GM18519 (cell line): ENCODE data around the gene WDR62.

ENCODE experiments used
- ATAC-seq: cut with Tn5 transposase; IDR thresholded peaks from one replicate; pipeline ENCODE4 v1.9.1; 2021; ENCODE audit warnings: mild to moderate bottlenecking, moderate library complexity; ENCODE audit not compliant: unreplicated experiment, low FRiP score

WDR62 gene

DNA sequence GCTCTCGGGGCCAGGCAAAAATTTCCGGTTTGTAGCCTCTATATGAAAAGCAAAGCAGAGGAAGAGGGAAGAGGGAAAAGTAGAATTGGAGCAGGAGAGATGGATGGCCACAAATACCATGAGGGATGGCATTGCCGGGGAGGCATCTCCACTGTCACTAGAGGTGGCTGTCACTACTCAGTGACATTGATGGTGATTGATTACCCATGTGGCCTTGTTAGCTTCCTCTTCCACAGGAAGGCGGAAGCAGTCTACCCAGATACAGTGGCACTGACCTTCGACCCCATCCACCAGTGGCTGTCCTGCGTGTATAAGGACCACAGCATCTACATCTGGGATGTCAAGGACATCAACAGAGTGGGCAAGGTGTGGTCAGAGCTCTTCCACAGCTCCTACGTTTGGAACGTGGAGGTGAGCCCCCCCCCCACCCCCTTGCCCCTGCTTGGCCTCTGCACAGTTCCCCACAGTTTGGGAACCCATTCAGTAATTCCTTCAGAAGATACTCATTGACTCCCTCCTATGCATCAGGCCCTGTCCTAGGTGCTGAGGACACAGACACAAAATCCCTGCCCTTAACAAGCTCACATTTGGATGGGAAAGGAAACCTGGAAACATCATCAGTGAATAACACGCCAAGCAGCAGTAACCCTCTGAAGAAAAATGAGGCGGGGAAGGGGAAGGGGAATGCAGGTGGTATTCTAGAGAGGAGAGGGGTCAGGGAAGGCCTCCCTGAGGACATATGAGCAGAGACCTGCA, 18.6 kb downstream of the WDR62 start:
- ATAC-seq, result no peak

DNA sequence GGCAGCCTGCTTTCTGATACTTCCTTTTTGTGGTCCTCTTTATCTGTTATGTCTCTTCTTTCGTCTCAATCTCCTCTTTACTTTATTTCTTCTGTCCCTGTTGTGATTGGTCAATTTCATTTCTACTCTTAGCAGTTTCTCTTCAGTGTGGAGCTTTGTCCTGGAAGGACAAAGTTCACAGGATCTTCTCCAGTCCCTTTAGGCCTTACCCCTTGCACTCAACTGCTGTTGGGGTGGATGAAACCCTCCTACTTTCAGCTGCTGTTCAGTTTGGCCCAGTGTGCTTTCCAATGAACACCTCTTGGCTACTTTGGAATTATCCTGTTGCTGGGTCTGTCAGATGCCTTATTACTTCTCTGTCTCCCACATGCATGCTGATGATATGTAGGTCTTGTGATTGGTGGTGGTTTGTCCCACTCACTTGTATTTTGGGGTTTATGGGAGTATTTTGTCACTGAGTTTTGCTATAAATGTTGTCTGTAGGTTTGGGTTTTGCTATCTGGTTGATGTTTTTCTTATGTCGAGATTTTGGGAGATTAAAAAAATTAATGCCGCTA, 24.8 kb downstream of the WDR62 start:
- ATAC-seq, result no peak

DNA sequence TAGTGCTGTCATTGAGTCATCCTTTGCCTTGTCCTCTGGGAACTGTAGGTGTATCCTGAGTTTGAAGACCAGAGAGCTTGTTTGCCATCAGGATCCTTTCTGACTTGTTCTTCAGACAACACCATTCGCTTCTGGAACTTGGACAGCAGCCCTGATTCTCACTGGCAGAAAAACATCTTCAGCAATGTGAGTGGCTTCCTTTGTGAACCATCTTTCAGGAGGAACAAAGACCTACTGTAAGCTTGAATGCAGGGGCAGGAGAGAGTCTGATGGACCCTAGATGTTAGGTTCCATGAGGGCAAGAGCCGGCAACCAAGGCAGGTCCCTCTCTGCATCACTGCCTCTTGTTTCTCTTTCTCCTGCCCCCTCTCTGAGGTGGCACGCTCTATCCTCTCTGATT, 26.7 kb downstream of the WDR62 start:
- no peak for ATAC-seq

DNA sequence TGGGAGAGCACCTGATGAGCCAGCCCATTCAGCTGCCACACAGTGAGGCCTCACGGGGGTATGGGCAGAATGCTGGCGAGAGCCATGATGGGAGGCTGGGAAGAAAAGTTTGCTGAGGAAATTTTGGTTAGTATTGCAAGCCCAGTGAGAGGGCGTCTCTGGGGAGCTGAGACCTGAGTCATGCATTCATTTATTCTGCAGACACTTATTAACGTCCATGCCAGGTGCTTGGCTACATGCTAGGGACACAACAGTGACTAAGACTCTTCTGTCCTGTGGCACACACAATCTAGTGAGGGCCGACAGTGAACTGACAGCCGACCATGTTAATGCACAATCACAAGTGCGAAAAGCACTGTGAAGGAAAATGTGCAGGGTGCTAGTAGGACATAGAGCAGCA, 27.2 kb downstream of the WDR62 start:
- no peak for ATAC-seq

DNA sequence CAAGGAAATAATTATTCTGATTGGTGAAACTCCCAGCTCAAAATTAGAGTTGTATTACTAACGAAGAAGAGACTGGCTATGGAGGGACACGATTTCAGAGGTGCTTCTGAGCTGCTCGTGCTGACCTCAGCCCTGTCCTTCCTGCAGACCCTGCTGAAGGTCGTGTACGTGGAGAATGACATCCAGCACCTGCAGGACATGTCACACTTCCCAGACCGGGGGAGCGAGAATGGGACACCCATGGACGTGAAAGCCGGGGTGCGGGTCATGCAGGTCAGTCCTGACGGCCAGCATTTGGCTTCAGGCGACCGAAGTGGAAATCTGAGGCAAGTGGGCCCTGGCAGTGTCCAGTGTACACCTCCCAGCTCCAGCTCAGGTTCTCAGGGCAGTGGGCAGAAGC, 28.2 kb downstream of the WDR62 start:
- ATAC-seq, result no peak

DNA sequence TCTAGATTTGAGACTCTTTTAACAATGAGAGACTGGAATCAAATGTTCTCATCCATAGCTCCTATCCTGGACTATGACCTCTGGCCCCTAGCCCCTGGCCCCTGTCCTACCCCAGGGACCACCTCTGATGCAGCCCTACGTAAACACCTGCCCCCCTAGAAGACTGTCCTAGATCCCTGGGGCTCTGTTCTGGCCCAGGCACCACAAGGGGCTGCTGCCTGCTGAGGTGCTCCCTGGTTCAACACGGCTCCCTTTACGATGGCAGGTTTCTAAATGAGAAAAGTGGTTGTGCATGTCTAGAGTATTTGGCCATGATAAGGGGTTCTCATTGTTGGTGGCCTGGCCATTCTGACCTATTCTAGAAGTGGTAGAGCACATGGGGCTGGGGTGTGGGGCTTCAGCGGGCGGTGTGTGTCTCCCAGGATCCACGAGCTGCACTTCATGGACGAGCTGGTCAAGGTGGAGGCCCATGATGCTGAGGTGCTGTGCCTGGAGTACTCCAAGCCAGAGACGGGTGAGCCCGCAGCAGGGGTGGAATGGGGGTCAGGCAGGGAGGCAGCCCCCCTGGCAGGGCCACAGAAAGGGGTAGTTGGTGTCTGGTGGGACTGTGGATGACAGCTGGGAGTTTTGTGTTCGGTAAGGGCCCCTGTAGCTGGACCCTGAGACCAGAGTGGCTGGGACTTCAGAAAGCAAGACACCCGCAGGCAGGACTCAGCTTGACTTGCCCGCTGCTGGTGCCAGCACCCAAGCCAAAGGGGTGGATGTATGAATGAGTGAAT, 29.7 kb downstream of the WDR62 start:
- ATAC-seq, result no peak

DNA sequence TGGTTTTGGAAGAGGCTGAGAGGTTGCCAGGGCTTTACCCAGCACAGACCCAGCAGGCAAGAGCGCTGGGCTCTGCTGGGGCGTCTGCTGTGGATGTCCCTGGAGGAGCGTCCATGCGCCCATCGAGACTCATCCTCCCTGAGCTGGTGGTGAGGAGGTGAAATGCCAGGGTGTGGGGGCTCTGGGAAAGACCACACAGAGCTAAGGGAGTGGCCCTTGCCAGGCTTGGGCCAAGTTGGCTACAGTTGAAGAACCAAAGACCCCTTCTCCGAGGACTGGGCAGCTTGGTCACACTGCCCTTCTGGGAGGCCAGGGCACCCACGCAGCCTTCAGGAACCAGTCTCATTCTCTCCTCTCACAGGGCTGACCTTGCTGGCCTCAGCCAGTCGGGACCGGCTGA, 31.6 kb downstream of the WDR62 start:
- ATAC-seq, result no peak

DNA sequence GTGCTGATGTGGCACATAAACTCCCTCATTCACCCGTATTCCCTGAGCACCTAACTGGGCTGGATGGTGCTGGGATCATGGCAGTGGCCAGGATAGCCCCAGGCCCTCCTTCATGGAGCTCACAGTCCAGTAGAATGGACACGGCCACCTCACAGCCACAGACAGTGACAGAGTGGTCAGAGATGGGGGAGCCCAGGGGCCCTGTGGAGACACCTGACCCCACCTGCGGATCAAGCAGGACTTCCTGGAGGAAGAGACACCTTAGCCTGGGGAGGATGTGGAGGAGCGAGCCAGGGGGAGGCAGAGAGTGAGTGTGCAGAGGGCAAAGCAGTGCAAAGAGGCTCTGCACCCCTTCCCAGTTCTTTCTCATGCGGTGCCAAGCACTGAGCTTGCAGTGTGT, 35.1 kb downstream of the WDR62 start:
- no peak for ATAC-seq

DNA sequence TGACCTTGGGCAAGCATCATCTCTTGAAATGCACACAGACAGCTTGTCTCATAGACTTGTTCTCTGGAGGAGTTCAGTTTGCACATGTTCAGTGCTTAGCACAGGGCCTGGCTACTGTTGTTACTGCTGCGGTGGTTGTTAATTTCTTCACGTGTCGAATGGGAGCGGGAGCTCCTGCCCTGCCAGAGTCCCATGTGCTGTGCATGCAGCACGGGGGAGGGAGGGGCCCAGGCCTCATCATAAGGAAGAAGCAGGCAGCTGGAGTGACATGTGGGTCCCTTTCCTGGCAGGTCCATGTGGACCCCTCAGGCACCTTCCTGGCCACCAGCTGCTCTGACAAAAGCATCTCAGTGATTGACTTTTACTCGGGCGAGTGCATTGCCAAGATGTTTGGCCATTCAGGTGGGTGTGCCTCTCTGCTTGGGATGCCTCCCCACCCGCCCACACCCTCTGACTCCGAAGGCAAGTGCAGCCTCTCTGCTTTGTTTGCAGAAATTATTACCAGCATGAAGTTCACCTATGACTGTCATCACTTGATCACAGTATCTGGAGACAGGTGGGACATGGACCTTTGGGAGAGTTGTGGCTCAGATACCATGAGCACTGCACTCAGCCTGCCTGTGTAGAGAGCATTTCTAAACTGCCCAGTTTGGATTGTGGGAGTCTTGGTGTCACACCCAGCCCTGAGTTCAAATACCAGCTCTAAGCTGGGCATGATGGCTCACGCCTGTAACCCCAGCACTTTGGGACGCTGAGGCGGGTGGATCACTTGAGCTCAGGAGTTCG, 36.4 kb downstream of the WDR62 start:
- no peak for ATAC-seq

DNA sequence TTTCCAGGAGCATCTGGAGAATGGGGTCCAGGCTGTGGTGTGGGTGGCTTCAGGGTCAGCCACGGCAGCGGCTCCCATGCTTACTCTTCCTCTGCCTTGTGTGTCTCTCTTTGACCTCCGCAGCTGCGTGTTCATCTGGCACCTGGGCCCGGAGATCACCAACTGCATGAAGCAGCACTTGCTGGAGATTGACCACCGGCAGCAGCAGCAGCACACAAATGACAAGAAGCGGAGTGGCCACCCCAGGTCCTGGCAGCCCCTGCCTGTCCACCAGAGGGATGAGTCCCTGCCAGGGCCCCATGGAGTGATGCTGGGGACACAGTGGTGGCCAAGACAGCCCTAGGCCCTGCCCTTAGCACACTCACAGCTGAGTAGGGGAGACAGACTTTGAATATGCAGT, 37.9 kb downstream of the WDR62 start:
- no peak for ATAC-seq

DNA sequence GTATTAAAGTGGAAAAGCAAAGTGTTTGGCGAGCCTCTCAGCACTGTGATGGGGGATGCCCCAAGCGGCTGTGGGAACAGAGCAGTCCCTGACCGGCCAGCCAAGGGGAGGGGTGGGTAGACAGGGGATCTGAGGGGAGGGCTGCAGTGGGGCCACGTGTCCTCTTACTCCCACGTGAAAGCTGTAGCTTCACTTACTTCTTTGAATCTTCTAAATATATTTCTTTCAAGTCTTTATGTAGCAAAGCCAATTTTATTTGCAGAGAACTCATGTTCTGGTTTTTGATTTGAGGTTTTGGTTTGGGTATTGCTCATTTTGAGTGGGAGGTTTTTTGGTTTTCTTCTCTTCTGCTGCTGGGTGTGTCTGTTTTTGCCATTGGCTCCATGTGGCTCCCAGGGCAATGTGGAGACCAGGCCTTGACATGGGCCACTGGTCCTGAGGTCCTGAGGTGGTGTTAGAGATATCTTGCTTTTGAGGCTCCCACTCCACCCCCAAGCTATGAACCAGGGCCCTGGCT, 38.5 kb downstream of the WDR62 start:
- no peak for ATAC-seq

DNA sequence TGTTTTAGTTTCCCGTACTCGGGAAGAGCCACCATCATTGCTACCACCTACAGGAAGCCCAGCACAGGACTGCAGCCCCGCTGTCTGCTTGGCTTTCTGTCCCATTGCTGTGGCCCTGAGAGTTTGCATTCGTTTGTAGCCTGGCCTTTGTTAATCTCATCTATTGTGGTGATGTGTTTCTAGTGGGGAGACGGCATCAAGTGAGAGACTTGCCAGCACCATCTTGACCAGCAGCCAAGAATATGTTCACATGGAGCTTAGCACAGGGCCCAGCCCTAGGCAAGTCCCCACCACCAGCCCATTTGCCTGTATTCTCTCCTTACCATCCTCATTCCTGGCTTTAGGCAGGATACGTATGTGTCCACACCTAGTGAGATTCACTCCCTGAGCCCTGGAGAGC, 39.0 kb downstream of the WDR62 start:
- ATAC-seq, result no peak

DNA sequence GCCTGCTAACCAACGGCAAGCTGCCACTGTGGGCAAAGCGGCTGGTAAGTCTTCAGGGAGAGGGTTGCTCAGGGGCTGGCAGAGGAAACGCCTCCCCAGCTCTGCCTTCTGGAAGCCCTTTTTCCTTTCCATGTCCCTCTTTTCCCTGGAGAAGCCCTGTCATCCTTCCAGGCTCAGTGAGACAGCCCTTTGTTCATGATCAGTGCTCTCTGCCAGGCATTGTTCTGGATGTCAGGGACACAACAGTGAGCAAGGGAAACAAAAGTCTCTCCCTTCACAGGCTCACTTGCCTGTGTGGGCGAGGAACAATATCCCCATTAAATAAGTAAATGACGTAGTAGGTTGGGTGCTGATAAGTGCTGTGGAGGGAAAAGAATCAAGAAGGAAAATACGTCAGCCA, 42.3 kb downstream of the WDR62 start:
- ATAC-seq, result no peak

DNA sequence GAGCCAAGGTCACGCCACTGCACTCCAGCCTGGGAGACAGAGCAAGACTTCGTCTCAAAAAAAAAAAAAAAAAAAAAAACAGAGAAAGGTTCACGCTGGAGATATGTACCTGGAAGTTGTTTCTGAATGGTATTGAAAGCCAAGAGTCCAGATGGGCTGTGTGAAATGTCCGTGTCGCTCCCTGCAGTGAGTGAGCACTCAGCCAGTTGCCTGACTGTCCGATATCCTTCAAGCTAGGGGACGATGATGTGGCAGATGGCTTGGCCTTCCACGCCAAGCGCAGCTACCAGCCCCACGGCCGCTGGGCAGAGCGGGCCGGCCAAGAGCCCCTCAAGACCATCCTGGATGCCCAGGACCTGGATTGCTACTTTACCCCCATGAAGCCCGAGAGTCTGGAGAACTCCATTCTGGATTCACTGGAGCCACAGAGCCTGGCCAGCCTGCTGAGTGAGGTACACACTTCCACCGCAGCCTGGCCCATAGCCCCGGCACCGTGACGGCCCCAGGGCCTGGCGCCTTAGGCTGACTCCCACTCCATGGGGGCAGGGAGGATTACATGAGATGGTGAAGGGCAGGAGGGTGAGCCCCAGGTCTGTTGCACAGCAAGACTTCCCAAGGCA, 44.6 kb downstream of the WDR62 start:
- no peak for ATAC-seq

DNA sequence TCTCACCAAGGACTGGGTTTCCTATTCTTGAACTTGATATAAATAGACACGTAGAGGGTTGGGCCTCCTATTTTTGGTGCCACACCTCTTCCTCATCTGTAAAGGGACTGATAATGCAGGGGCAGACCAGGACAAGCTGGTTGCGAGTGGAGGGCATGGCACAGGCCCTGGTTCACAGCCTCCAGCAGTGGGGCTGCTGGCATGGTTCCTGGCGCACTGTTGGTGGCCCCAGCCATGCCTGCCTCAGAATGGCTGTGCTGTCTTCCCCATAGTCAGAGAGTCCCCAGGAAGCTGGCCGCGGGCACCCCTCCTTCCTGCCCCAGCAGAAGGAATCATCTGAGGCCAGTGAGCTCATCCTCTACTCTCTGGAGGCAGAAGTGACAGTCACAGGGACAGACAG, 45.8 kb downstream of the WDR62 start:
- ATAC-seq, result no peak

DNA sequence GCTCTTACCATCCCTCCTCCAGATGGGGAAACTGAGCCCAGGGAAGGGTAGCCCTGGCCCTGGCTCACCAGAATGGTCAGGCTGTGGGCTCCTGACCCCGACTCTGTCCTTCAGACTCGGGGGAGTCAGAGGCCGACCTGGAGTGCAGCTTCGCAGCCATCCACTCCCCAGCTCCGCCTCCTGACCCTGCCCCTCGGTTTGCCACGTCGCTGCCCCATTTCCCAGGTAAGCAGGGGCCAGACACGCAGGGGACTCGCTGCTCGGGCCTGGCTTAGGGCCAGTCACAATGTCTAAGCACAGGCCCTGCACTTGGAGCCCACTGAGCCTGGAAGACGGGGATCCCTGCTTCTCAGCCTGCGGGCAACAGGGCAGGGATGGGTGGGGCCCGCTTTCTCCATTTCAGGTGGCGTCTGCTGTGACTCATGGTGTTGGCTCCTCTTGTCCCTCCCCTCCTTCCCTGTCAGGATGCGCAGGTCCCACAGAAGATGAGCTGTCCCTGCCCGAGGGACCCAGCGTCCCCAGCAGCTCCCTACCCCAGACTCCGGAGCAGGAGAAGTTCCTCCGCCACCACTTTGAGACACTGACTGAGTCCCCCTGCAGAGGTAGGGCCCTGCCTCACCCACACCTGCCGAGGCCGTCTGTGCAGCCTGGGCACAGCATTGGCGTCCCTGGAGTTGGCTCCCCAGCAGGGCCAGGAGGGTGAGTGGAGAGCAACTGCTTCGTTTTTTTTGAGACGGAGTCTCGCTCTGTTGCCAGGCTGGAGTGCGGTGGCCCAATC, 47.0 kb downstream of the WDR62 start:
- no peak for ATAC-seq

DNA sequence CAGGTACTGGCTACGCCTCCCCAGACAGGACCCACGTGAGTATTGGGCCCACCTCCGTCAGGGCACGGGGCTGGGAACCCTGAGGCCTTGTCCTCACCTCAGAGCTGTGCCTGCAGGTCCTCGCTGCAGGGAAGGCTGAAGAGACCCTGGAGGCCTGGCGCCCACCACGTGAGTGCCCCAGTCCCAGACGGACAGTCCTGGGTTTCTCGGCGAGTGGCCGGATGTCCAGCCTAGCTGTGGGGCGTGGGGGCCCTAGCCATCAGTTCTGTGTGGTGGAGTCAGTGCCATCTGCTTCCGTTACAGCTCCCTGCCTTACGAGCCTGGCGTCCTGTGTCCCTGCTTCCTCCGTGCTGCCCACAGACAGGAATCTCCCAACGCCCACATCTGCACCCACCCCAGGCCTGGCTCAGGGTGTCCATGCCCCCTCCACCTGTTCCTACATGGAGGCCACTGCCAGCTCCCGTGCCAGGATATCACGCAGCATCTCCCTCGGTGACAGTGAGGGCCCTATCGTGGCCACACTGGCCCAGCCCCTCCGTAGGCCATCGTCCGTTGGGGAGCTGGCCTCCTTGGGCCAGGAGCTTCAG, 48.4 kb downstream of the WDR62 start:
- ATAC-seq, result no peak

DNA sequence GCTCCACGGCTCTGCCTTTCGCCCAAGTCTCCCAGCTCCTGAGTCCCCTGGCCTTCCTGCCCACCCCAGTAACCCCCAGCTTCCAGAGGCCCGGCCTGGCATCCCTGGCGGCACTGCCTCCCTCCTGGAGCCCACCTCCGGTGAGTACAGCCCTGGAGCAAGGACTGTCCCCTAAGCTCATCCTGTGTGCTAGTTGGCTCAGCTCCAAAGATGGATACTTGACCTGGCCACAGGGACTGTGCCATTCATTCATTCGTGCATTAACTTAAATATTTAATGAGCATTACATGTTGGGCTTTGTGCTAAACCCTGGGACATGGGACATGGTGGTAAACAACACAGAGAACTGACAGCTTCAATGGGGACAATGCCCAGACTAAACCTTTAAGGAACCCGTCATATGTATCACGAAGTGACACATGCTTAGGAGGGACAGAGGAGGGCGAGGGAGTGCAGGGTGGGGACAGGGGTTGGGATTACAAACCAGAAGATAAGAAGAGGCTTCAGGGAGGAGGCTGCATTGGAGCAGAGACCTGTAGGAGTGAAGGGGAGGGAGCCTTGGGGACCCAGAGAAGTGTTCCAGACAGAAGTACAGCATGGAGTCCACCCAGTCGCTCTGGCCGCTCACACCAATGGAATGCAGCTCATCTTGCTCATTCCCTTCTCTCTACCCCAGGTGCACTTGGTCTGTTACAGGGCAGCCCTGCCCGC, 49.3 kb downstream of the WDR62 start:
- no peak for ATAC-seq

DNA sequence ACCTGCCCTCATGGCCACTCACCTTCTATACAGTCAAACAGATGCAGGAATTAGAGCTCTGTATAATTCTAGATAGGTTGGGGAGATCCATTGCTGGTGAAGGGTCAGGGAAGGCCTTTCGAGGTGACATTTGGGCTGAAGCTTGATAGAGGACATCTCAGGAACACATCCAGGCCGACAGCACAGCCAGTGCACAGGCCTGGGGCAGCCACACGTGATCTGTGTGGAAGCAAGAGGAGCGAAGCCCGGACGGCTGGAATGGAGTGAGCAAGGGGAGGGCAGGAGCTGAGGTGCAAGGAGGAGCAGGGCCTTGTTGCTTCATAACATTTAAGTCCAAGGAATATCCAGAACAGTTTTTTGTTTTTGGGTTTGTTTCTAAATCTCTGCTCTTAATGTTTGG, 51.7 kb downstream of the WDR62 start:
- ATAC-seq, result no peak
